Measurements from ENCODE around the gene YARS2.

DNA sequence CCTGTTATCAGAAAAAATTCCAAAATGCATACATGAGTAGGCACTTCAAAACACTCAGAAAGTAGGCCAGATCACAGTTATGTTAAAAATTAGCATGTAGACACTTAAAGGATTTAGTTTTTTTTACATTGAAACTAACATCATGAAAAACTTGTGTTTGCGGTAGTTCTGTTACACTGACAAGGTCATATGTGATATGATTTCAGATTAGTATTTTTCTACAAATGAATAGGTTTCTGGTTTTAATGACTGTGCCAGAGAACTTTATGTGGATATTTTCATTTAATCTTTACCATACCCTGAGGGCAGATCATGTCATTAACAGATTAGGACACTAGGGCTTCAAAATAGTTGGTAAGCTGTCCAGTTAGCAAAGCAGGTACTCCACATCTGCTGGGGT, 20.7 kb downstream of the YARS2 start:
- TF ChIP-seq YY1 (IDR thresholded peaks at IDR 0.05; ENCODE audit: insufficient read depth, insufficient read length) (no peak), ZNF274 (IDR thresholded peaks at IDR 0.05; ENCODE audit: low read depth, low read length) (no peak)
